IPS-11a (cell line): ENCODE data around the gene CHPF.

Experiments
- H3K4me3 ChIP-seq: one replicate; pipeline ENCODE4 v1.5.1; 2013; ENCODE audit warnings: low read depth, low read length, control low read depth

CHPF gene

GRCh38 chr2:219515874-219516629 is 27.6 kb downstream of the CHPF start:
- no peak overlapping the region for H3K4me3 ChIP-seq

- no peak overlapping the region for H3K4me3 ChIP-seq
Observed at GRCh38 chr2:219514836-219515235, 28.8 kb downstream of the CHPF start.

DNA sequence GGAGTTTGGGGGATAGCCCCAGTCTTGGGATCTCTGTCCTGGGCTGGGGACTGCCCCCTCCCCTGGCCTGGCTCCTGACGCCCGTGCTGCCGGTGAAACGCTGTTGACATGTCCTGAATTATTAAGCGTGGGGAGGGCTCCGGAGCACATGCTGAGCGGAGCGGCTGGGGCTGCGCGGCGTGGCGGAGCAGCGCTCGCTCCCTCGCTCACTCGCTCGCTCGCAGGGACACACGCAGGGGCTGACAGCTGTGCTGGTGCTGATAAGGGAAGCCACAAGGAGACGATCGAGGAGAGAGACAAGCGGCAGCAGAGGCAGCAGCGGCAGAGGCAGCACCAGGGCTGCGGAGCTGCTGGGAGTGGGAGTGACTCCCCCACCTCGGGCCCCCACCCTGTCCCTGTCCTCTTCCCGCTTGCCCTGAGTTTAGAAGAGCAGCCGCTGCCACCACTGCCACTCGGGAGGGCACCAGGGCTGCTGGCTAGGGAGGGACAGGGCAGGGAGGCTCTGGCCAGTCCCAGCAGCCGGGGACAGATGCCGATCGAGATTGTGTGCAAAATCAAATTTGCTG is 29.3 kb downstream of the CHPF start, which contains the start of gene ASIC4:
Gene ASIC4, plus strand, starts transcription at position 287 of the 566 bp plus-strand sequence. Its CDS starts 243 bp downstream, at position 530.
- no peak within 1 kb of the TSS for H3K4me3 ChIP-seq

- no peak overlapping the region for H3K4me3 ChIP-seq
Observed at GRCh38 chr2:219513787-219514186, 29.8 kb downstream of the CHPF start.

DNA sequence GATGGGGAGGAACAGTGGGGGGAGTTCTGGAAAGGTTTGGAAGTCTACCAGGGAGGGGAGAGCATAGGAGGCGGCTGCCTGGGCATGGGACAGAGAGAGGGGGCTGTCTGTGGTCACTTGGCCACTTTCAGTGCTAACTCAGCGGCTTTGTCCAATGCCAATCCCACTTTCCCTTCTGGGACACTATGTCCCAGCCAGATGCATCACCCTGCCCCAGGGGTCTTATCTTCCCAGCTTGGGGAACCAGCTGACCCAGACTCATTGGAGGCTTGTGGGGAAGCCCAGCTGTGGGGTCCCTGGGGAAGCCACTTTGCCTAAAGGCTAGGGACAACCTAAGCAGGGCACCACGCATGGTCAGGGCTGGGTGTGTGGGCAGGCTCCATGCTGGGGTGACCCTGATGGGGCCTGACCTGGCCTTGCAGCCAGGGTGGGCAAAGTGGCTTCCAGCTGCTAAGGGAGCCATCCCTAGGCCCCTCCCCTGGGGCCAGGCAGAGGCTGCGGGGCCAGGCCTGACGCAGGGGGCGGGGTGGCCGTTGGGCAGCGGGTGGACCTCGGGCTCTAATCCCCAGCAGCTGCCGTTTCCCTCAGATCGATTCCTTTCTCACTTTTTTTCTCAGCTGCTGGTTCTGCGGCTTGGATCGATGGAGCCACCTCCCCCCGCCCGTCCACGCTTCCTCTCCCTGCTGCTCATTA is 30.9 kb downstream of the CHPF start:
- no peak overlapping the region for H3K4me3 ChIP-seq

GRCh38 chr2:219511547-219512325 is 31.9 kb downstream of the CHPF start:
- H3K4me3 ChIP-seq = no peak overlapping the region

DNA sequence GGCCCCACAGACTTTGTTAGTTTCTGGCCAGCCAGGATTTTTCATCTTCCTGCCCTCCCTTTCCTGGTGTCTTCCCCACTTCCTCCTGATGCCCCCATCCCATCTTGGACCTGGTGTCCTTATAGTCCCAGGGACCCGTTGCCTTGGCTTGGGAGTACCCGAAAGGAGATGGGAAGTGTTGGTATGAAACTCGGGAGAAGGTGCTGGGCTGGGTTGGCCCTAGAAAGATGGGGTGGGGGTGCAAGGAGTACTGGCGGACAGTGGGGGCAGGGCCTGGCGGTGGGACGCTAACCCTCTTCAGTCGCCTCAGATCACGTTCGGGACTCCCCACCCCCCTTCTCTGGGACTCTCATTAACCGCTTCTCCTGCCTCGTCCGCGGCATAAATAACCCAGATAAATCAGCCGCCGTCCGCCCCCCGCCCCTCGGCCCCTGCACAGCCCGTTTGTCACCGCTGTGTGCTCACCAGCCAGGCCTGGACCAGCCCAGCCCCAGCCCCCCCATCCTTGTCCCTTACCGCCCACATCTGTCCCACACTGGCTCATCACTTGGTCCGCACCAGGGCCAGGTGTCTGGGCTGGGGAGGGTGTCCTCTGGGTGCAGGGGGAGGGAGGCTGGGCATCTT is 33.0 kb downstream of the CHPF start:
- no peak overlapping the region for H3K4me3 ChIP-seq

GRCh38 chr2:219509780-219510511 is 33.7 kb downstream of the CHPF start:
- peak overlapping the region; percentile 30 for H3K4me3 ChIP-seq

GRCh38 chr2:219508971-219509779 is 34.4 kb downstream of the CHPF start:
- peak overlapping the region; percentile 30 for H3K4me3 ChIP-seq

GRCh38 chr2:219508444-219508734 is 35.2 kb downstream of the CHPF start:
- H3K4me3 ChIP-seq = no peak overlapping the region

- no peak overlapping the region for H3K4me3 ChIP-seq
Observed at GRCh38 chr2:219507581-219508443, 35.8 kb downstream of the CHPF start.

- no peak overlapping the region for H3K4me3 ChIP-seq
Observed at GRCh38 chr2:219506802-219507526, 36.6 kb downstream of the CHPF start.

DNA sequence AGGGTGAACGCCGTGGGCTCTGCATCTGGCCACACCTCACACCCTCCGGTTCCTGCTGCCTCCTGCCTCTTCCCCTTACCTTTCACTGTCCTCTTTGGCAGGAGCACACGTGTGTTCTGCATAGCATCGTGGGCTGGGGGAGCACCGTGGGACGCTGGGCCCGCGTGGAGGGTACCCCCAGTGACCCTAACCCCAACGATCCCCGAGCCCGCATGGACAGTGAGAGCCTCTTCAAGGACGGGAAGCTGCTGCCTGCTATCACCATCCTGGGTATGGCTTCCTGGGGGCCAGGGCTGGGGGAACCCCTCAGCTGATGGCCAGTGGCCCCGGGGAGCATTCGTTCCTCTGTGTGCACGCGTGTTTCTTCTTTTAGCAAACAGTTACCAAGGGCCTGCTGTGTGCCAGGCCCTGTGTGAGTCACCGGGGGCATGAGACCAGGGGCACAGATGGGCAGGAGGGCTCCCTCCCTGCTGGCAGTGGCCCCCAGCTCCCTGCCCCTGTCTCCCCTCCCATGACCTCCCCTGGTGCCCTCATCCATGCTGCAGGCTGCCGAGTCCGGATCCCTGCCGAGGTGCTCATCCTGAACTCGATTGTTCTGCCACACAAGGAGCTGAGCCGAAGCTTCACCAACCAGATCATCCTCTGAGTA is 37.3 kb downstream of the CHPF start:
- H3K4me3 ChIP-seq = no peak overlapping the region

GRCh38 chr2:219505585-219505984 is 38.0 kb downstream of the CHPF start:
- H3K4me3 ChIP-seq = no peak overlapping the region

DNA sequence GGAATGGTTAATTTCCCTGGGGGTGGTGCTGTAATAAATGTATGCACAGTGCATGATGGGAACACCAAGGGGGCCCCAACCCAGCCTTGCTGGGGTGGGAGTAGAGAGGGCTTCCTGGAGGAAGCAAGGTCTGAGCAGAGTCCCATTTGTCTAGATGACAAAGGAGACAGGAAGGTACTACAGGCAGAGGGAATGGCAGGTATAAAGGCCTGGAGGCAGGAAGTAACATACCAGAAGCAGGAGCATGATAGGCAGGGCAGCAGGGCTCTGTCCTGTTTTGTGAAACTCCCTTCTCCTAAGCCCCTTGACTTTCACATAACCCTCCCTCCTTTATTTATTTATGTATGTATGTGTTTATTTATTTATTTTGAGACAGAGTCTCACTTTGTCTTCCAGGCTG is 41.0 kb downstream of the CHPF start:
- no peak overlapping the region for H3K4me3 ChIP-seq

DNA sequence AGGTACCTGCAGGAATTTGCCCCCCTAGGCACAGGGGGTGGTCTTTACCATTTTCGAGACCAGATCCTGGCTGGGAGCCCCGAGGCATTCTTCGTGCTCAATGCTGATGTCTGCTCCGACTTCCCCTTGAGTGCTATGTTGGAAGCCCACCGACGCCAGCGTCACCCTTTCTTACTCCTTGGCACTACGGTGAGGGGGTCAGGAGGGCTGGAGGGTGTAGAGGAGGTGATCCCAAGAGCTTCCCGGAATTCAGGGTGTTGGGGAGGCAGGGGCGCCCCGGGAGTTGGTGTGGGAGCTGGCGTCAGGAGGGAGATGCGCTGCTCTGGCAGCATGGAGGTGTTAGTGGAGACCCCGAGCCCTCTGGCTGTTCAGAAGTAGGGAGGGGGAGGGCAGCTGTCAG is 41.8 kb downstream of the CHPF start:
- no peak overlapping the region for H3K4me3 ChIP-seq

DNA sequence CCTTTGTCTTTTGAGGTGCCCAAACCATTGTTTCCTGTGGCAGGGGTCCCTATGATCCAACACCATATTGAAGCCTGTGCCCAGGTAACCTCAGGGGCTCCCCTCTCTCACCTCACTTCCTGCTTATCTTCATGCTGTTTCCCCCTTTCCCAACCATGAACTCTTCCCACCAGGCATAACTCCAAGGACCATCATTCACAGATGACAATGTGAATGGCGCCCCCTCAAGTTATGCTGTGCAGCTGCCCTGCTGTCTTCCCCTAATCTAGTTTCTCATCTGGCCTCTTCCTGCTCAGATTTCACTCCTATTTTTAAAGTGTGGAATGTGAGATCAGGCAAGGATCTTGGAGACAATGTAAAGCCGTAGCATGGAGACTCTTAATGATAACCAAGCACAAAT is 43.5 kb downstream of the CHPF start:
- H3K4me3 ChIP-seq = no peak overlapping the region
